Neutrophil (primary cell): ENCODE results near the gene ASIP.
"Not testable (repeated sequence)": the region's sequence is repeated elsewhere in the genome, so short reads cannot be mapped to it uniquely, and the experiment has no call there.

Experiments
- H3K27ac ChIP-seq: fragments of 200-600 bp; sonication (generic); 2 replicates; pipeline ENCODE4 v1.5.1; 2016; ENCODE audit warnings: mild to moderate bottlenecking, moderate library complexity
- H3K27me3 ChIP-seq: fragments of 200-600 bp; sonication (generic); 2 replicates; pipeline ENCODE4 v1.6.0; 2016; ENCODE audit warnings: mild to moderate bottlenecking
- H3K36me3 ChIP-seq: fragments of 200-600 bp; sonication (generic); 2 replicates; pipeline ENCODE4 v1.5.1; 2017
- H3K4me1 ChIP-seq, 2 experiments: fragments of 200-600 bp in 1 of 2; sonication (generic) in 1 of 2; 1 replicate in 1 of 2; 2 replicates in 1 of 2; pipeline versions ENCODE4 v1.5.1 to v1.6.1; 2013 to 2016; ENCODE audit warnings: low read depth in 1 of 2, low read length in 1 of 2, mild to moderate bottlenecking in 1 of 2, moderate library complexity in 1 of 2; ENCODE audit not compliant: control insufficient read depth in 1 of 2, insufficient read depth in 1 of 2
- H3K4me3 ChIP-seq, 2 experiments: fragments of 200-600 bp in 1 of 2; sonication (generic) in 1 of 2; 1 replicate in 1 of 2; 2 replicates in 1 of 2; pipeline ENCODE4 v1.5.1; 2013 to 2016; ENCODE audit warnings: low read depth in 1 of 2, low read length in 1 of 2, mild to moderate bottlenecking in 1 of 2, moderate library complexity in 1 of 2
- H3K9me3 ChIP-seq: fragments of 200-600 bp; sonication (generic); 2 replicates; pipeline ENCODE4 v1.5.1; 2016
- CTCF ChIP-seq: fragments of 200-600 bp; sonication (generic); IDR thresholded peaks from 2 replicates; pipeline ENCODE4 v1.5.1; 2016; ENCODE audit warnings: antibody characterized with exemption

The ASIP gene

GRCh38 chr20:34240693-34241615 lies at the start of gene ASIP:
Gene ASIP (plus strand): TSS chr20:34241423. CDS start chr20:34260375, 18,952 bp downstream.
- no peak within 1 kb of the TSS for H3K27ac ChIP-seq
- TF ChIP-seq CTCF: no peak
- no peaks in the 10 kb centered on the region for H3K4me1 ChIP-seq
- no peaks in the 10 kb centered on the region for H3K36me3 ChIP-seq
- no peaks in the 10 kb centered on the region for H3K27me3 ChIP-seq
- H3K4me3 ChIP-seq: no peak within 1 kb of the TSS
- no peaks in the 10 kb centered on the region for H3K9me3 ChIP-seq

- Histone ChIP-seq H3K4me1 (no peaks in the 10 kb centered on the region), H3K36me3 (no peaks in the 10 kb centered on the region), H3K4me3 (no peak overlapping the region), H3K27ac (no peak overlapping the region), H3K9me3 (no peaks in the 10 kb centered on the region), H3K27me3 (peaks cover 33% of the 10 kb centered on the region)
- no peak for TF ChIP-seq CTCF
Measured at GRCh38 chr20:34193051-34193450, 48.2 kb upstream of the ASIP start.

GRCh38 chr20:34199183-34199582 lies 42.0 kb upstream of the ASIP start:
- Histone ChIP-seq H3K36me3 (no peaks in the 10 kb centered on the region), H3K4me3 (no peak overlapping the region), H3K27me3 (peaks cover 26% of the 10 kb centered on the region), H3K9me3 (no peaks in the 10 kb centered on the region), H3K27ac (no peak overlapping the region), H3K4me1 (no peaks in the 10 kb centered on the region)
- TF ChIP-seq CTCF: no peak

- H3K27me3 ChIP-seq: peaks cover 29% of the 10 kb centered on the region
- H3K27ac ChIP-seq: no peak overlapping the region
- H3K4me1 ChIP-seq: no peaks in the 10 kb centered on the region
- H3K36me3 ChIP-seq: no peaks in the 10 kb centered on the region
- no peaks in the 10 kb centered on the region for H3K9me3 ChIP-seq
- no peak overlapping the region for H3K4me3 ChIP-seq
- no peak for TF ChIP-seq CTCF
Measured at GRCh38 chr20:34200023-34200422, 41.2 kb upstream of the ASIP start.

- H3K4me1 ChIP-seq: no peaks in the 10 kb centered on the region
- no peak overlapping the region for H3K4me3 ChIP-seq
- peaks cover 37% of the 10 kb centered on the region for H3K27me3 ChIP-seq
- H3K27ac ChIP-seq: no peak overlapping the region
- TF ChIP-seq CTCF: no peak
- H3K9me3 ChIP-seq: no peaks in the 10 kb centered on the region
- H3K36me3 ChIP-seq: no peaks in the 10 kb centered on the region
Measured at GRCh38 chr20:34201531-34201930, 39.7 kb upstream of the ASIP start.

- not testable (repeated sequence) for H3K4me3 ChIP-seq, H3K4me1 ChIP-seq, H3K27ac ChIP-seq, H3K36me3 ChIP-seq, H3K9me3 ChIP-seq
- H3K27me3 ChIP-seq: peaks cover 29% of the 10 kb centered on the region
Measured at GRCh38 chr20:34205172-34205880, 35.9 kb upstream of the ASIP start.
